Right ventricle myocardium inferior (tissue), 1 donor: ENCODE results near the gene ZC3H7B. TPM values are rescaled to one million over a fixed set of nuclear protein-coding genes. Genes with fewer than 3 reads are reported as not detected.
"Not testable (repeated sequence)": the region's sequence is repeated elsewhere in the genome, so short reads cannot be mapped to it uniquely, and the experiment has no call there.

Source experiments
- ATAC-seq: fragments of 200-7000 bp; cut with Tn5 transposase; one replicate; pipeline ENCODE4 v1.9.1; 2020; ENCODE audit warnings: mild to moderate bottlenecking, moderate library complexity
- DNase-seq: peaks from one replicate; pipeline ENCODE4 v3.0.0; 2021; ENCODE audit errors: missing footprints
- intact Hi-C: fragments of 100-400 bp; cut with DNase I; formaldehyde crosslinking; loops from one replicate; pipeline ENCODE4 v1.11.0; 2022
- long read RNA-seq: library from polyadenylated mRNA; unstranded; transcript quantifications from one replicate; pipeline ENCODE4 v2.0.0, GENCODE V29; 2021
- total RNA-seq: library from RNA; stranded (reverse); fragmentation: NEBNext Ultra II Directional; extraction: Animal tissue kit (Norgen Biotek cat#: 25700); gene quantifications from one replicate; pipeline ENCODE4 v1.2.1, GENCODE V29; 2021
- donor health status: DM: no; HTN: yes; CAD: no; lungs with severe emphysema.

ZC3H7B gene, protein sequence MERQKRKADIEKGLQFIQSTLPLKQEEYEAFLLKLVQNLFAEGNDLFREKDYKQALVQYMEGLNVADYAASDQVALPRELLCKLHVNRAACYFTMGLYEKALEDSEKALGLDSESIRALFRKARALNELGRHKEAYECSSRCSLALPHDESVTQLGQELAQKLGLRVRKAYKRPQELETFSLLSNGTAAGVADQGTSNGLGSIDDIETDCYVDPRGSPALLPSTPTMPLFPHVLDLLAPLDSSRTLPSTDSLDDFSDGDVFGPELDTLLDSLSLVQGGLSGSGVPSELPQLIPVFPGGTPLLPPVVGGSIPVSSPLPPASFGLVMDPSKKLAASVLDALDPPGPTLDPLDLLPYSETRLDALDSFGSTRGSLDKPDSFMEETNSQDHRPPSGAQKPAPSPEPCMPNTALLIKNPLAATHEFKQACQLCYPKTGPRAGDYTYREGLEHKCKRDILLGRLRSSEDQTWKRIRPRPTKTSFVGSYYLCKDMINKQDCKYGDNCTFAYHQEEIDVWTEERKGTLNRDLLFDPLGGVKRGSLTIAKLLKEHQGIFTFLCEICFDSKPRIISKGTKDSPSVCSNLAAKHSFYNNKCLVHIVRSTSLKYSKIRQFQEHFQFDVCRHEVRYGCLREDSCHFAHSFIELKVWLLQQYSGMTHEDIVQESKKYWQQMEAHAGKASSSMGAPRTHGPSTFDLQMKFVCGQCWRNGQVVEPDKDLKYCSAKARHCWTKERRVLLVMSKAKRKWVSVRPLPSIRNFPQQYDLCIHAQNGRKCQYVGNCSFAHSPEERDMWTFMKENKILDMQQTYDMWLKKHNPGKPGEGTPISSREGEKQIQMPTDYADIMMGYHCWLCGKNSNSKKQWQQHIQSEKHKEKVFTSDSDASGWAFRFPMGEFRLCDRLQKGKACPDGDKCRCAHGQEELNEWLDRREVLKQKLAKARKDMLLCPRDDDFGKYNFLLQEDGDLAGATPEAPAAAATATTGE
- 45.5 TPM for total RNA-seq
- long read RNA-seq, partial matches to known transcripts = 3 of 4 reads
- long read RNA-seq, other reads (novel, unspliced or antisense) = 1 of 4 reads

DNA sequence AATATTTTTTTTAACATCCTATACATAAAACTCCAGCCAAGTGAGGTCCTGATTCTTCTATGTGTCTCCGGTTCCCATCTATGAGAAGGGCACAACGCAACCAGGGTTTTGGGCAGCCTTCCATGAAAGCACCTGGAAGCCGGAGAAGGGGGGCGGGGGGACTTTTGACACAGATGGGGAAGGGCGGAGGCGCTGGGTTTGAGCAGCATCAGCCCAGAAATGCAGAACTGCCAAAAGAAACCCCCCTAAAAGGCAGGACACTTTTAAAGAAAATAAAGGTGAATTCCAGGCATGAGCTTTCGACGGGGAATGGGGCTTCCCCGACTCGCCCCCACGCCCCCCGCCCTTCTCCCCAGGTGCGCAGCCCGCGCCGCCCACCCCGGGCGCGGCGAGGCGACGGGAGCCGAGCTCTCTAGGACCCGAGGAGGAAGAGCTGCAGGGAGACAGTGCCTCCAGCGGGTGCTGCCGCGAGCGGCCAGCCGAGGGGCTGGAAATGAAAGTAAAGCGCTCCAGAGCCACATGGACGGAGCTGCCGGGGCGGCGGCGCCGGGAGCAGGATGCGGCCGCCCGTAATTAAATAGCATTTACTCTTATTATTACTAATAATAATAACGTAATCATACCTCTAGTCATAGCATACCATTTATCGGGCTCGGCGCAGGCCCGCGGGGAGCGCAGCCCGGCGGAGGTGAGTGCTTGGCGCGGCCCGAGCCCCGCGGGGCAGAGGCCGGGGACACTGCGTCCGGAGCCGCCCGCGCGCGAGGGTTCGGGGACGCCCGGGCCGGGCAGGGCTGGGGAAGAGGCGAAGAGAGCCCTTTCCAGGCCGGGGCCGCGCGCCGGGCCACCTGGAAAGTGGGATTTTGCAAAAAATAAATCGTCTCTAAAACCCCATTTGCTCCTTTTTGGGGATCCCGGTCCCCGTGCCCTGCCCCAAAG is at the start of gene ZC3H7B:
Gene ZC3H7B, plus strand, starts transcription at position 441 of the 936 bp plus-strand sequence. CDS start 19,136 bp downstream, outside the sequence.
- intact Hi-C loops = loop anchor here (5.0 kb wide), 1 partner anchor 66 kb away; no protein-coding TSS in a partner anchor
- ATAC-seq (peak; percentile 96), DNase-seq (peak; percentile 94)

- DNase-seq (peak; percentile 39), ATAC-seq (no peak)
- intact Hi-C loops = no loop called here
These were observed 49.0 kb upstream of the ZC3H7B start for GRCh38 chr22:41252365-41252764.

GRCh38 chr22:41254230-41254629 is 47.1 kb upstream of the ZC3H7B start:
- DNase-seq (peak; percentile 2), ATAC-seq (no peak)

GRCh38 chr22:41256254-41257253 is 44.8 kb upstream of the ZC3H7B start:
- intact Hi-C loops = no loop called here
- ATAC-seq = no peak
- DNase-seq = peak; percentile 67

More at GRCh38 chr22:41254230-41254629, 47.1 kb upstream of the ZC3H7B start:
- intact Hi-C loops = no loop called here

- no peak for DNase-seq
- intact Hi-C loops = no loop called here
- ATAC-seq = no peak
These were observed 43.6 kb upstream of the ZC3H7B start for GRCh38 chr22:41257696-41258095.

DNA sequence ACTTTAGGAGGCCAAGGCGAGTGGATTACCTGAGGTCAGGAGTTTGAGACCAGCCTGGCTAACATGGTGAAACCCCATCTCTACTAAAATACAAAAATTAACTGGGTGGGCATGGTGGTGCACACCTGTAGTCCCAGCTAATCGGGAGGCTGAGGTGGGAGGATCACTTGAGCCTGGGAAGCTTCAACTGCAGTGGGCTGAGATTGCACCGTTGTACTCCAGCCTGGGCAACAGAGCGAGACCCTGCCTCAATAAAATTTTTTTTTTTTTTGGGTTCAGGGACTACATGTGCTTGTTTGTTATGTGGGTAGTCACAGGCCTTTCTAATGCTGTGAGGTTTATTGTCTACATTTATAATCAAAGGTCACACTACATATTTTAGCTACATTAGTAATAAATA is 41.6 kb upstream of the ZC3H7B start:
- DNase-seq, ATAC-seq: not testable (repeated sequence)
- intact Hi-C loops = loop anchor here (2.0 to 5.0 kb wide), 2 partner anchors 62 to 151 kb away; no protein-coding TSS in a partner anchor

GRCh38 chr22:41260871-41261270 is 40.5 kb upstream of the ZC3H7B start:
- peak; percentile 93 for ATAC-seq
- peak; percentile 78 for DNase-seq
- intact Hi-C loops = loop anchor here (1.0 to 5.0 kb wide), 3 partner anchors 18 to 150 kb away; no protein-coding TSS in a partner anchor

DNA sequence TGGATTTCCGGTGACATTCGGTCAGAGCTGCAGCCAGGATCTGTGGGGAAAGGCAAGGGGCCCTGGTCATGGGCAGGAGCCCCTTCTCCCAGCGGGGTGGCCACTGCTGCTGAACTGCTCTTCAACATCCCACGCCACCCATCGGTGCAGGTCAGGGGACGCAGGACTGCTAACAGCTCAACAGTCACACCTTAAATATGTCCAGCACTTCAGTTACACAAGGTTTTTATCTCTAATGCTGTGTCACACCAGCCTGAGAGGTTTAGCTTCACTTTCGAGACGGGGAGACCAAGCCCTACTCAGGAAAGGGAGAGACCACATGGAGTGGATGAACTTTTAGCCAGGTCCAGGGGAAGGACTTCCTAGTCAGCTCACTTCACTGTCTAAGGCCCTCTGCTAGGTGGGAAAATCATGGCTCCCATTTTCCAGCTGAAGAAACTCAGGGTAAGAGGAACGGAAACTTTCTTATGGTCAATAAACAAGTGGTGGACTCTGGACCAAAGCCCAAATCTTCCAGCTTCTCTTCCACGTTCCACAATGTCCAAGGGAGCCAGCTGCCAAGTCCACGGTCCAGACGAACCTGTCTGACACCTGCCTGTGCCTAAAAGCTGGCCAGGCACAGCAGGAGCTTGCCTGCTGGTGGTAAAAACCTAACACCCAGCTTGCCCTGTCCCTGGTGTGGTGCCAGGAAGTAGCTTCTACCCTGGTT is 39.6 kb upstream of the ZC3H7B start:
- intact Hi-C loops = loop anchor here (1.0 to 5.0 kb wide), 3 partner anchors 18 to 149 kb away; no protein-coding TSS in a partner anchor
- peak; percentile 52 for DNase-seq
- peak; percentile 64 for ATAC-seq

- no peak for ATAC-seq
- intact Hi-C loops = loop anchor here (5.0 kb wide), 1 partner anchor 65 kb away; no protein-coding TSS in a partner anchor
- peak; percentile 45 for DNase-seq
These were observed 39.0 kb upstream of the ZC3H7B start for GRCh38 chr22:41262250-41262765.

DNA sequence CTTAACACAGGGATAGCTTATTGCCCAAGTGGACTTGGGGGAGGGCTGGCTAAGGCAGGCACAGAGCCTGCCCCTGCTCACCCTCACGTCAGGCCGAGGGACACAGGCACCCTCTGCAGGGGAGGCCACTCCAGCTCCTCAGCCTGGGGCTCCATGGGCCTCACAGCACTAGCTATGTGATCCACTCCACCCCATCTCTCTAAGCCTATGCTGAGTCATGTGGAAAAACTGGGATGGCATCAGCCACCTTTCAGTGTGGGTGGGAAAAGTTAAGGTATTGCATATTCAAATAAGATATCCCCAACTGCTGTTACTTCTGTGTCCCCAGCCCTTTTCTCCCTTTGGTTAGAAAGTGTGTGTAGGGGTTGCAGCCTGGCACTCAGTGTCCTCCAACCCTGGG is 37.6 kb upstream of the ZC3H7B start:
- peak; percentile 16 for DNase-seq
- no peak for ATAC-seq
- intact Hi-C loops = loop anchor here (5.0 kb wide), 1 partner anchor 66 kb away; no protein-coding TSS in a partner anchor

DNA sequence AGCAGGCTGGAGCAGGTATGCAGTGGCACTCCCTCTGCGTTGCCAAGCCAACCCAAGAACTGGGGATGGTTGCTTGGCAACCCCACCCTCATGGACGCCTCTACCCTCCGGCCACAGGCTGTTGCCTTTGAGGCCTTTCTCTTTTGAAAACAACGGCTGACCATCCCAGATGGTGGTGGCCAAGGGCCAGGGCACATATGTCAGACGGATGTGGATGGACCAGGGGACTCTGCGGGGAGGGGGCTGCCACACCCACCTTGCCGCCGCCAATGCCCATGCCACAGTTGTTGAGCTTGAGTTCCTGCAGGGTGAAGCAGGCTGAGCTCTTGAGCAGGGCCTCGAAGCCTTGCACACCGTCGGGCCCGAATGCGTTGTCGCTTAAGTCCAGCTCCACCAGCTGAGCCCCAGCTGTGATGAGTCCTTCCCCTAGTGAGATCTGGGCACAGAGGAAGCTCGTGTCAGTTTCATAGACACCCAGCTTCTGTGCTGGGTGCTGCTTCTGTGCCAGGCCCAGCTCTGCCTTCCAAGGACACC is 36.9 kb upstream of the ZC3H7B start:
- DNase-seq (peak; percentile 13), ATAC-seq (no peak)
- intact Hi-C loops = loop anchor here (5.0 kb wide), 1 partner anchor 67 kb away; no protein-coding TSS in a partner anchor

DNA sequence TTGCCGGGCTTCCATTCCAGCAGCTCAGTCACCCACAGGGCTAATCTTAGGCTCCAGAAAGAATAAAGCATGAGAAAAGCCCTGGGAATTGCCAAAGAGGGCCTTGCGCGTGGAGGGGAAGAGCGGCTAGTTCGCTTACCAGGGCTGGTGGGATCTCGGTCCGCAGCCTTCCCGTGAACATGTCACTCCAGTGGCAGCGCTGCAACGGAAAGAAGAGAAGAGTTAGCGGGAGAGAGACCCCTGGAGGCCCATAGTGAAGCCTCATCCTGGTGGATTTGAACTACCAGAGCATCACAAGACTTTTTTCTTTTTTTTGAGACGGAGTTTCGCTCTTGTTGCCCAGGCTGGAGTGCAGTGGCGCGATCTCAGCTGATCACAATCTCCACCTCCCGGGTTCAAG is 33.4 kb upstream of the ZC3H7B start:
- DNase-seq = peak; percentile 1
- ATAC-seq = no peak
- intact Hi-C loops = no loop called here

DNA sequence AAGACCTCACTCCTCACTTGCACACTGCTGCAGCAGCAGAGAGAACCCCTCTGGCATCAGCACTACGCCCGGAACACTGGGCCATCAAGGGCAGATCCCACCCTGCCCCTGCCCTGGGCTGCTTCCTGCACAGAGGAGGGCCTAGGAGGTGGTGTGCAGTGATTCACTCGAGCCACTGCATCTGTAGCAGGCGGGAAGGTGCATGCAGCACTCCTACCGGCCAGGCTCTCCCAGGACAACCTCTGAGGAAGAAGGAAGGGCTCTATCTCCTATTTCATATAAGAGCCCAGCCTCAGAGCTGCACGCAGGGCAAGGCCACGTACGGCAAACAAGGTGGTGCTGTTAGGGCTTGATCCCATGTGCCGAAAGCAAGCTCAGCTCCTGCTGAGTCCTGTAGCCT is 29.5 kb upstream of the ZC3H7B start:
- DNase-seq (peak; percentile 18), ATAC-seq (no peak)
- intact Hi-C loops = no loop called here

- intact Hi-C loops = no loop called here
- ATAC-seq = no peak
- no peak for DNase-seq
These were observed 28.2 kb upstream of the ZC3H7B start for GRCh38 chr22:41273128-41273527.

- intact Hi-C loops = no loop called here
- ATAC-seq = peak; percentile 37
- DNase-seq = no peak
These were observed 26.5 kb upstream of the ZC3H7B start for GRCh38 chr22:41274856-41275255.
